ENCODE measurements around the gene CLDN34.

The CLDN34 gene

DNA sequence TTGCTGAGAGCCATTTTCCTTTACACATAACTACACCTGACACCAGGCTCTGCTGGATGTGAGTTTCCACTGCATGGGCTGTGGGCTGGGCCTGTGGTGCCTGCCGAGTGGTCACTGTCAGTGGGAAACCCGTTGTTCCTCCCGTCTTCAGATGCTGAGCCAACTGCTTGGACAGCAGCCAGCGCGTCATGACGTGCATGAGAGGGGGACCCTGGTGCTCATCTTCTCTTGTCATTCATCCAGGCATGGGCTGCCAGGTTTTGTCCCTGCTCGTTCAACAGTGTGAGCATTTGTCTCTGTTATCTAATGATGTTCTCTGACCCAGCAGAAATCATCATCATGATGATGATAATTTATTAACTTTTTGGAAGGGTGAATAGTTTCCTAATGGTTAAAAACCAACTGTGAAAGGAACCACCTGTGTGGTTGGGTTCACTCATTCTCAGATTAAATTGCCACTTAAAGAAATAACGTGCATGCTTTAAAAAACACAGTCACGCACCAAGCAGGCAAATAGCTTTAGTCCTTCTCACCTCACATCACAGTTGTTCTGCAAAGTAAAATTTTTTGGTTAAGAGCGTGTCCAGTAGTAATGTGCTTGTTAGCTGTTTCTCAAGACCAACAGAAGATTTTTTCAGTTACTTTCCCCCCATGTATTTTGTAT lies 19.9 kb upstream of the CLDN34 start:
- no peak overlapping the region for H3K4me3 ChIP-seq (ENCODE audit: low read depth, low read length)
- no peak for DNase-seq (ENCODE audit: low read depth)
- TF ChIP-seq, protein P1, sequence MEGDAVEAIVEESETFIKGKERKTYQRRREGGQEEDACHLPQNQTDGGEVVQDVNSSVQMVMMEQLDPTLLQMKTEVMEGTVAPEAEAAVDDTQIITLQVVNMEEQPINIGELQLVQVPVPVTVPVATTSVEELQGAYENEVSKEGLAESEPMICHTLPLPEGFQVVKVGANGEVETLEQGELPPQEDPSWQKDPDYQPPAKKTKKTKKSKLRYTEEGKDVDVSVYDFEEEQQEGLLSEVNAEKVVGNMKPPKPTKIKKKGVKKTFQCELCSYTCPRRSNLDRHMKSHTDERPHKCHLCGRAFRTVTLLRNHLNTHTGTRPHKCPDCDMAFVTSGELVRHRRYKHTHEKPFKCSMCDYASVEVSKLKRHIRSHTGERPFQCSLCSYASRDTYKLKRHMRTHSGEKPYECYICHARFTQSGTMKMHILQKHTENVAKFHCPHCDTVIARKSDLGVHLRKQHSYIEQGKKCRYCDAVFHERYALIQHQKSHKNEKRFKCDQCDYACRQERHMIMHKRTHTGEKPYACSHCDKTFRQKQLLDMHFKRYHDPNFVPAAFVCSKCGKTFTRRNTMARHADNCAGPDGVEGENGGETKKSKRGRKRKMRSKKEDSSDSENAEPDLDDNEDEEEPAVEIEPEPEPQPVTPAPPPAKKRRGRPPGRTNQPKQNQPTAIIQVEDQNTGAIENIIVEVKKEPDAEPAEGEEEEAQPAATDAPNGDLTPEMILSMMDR (IDR thresholded peaks at IDR 0.05; ENCODE audit: low read depth, low read length, missing control alignments): no peak

GRCh38 chrX:9948406-9948805 lies 18.8 kb upstream of the CLDN34 start:
- DNase-seq (ENCODE audit: low read depth): no peak
- TF ChIP-seq, protein P1 (IDR thresholded peaks at IDR 0.05; ENCODE audit: low read depth, low read length, missing control alignments): no peak
- no peak overlapping the region for H3K4me3 ChIP-seq (ENCODE audit: low read depth, low read length)

DNA sequence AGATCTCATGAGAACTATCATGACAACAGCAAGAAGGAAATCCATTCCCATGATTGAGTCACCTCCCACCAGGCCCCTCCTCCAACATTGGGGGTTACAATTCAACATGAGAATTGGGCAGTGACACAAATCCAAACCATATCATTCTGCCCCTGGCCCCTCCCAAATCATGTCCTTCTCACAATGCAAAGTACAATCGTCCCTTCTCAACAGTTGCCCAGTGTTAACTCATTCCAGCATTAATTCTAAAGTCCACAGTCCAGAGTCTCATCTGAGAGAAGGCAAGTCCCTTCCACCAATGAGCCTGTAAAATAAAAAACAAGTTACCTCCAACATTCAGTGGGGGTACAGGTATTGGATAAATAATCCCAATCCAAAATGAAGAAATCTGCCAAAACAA lies 14.9 kb upstream of the CLDN34 start:
- H3K4me3 ChIP-seq (ENCODE audit: low read depth, low read length): no peak overlapping the region
- TF ChIP-seq, protein P1 (IDR thresholded peaks at IDR 0.05; ENCODE audit: low read depth, low read length, missing control alignments): no peak
- DNase-seq (ENCODE audit: low read depth): no peak

GRCh38 chrX:9953396-9953795 lies 13.8 kb upstream of the CLDN34 start:
- TF ChIP-seq, protein P1 (IDR thresholded peaks at IDR 0.05; ENCODE audit: low read depth, low read length, missing control alignments): no peak
- no peak overlapping the region for H3K4me3 ChIP-seq (ENCODE audit: low read depth, low read length)
- DNase-seq (ENCODE audit: low read depth): no peak

DNA sequence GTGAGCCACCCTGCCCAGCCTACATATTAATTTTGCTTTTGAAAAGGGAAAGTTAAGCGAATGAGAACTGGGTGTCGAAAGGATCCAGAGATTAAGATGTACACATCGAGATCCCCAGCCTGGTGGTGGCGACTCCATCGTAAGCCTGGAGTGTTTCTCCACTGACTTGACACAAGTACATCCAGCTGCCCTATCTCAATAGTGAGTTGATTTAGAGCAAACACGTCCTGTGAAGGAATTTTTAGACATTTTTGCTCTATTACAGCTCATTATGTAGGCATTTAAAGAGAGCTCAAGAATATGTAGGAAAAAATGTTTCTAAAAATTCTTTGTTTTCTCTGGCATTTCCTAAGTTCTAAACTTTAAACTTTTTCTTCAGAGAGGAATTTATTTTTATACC lies 11.7 kb upstream of the CLDN34 start:
- TF ChIP-seq, protein P1 (IDR thresholded peaks at IDR 0.05; ENCODE audit: low read depth, low read length, missing control alignments): no peak
- DNase-seq (ENCODE audit: low read depth): no peak
- H3K4me3 ChIP-seq (ENCODE audit: low read depth, low read length): no peak overlapping the region

DNA sequence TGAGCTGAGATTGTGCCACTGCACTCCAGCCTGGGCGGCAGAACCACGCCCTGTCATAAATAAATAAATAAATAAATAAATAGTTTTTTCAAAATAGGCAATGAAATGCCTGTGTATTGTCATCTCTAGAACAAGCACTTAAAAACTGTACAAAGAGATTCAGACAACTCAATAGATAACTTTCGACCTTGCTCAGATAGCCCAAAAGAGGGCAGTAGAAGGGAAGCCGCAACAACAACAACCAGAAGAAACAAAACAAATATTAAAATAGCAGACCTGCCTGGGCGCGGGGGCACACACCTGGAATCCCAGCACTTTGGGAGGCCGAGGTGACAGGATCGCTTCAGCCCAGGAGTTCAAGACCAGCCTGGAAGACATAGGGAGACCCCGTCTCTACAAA lies 9.4 kb upstream of the CLDN34 start:
- no peak for DNase-seq (ENCODE audit: low read depth)
- TF ChIP-seq, protein P1 (IDR thresholded peaks at IDR 0.05; ENCODE audit: low read depth, low read length, missing control alignments): no peak

GRCh38 chrX:9958183-9958582 lies 9.0 kb upstream of the CLDN34 start:
- TF ChIP-seq, protein P1 (IDR thresholded peaks at IDR 0.05; ENCODE audit: low read depth, low read length, missing control alignments): no peak
- no peak overlapping the region for H3K4me3 ChIP-seq (ENCODE audit: low read depth, low read length)
- no peak for DNase-seq (ENCODE audit: low read depth)

More for the DNA sequence above, 9.4 kb upstream of the CLDN34 start:
- no peak overlapping the region for H3K4me3 ChIP-seq (ENCODE audit: low read depth, low read length)

Measured in GM12864 (cell line).